HL-60 (cell line): ENCODE measurements around the gene LZTFL1.

Experiments used
- DNase-seq, 2 experiments: peaks; one replicate each; pipeline ENCODE4 v3.0.0-alpha.2; 2010 to 2020; ENCODE audit warnings: low read depth in 1 of 2, low spot score in 1 of 2
- H3K27ac ChIP-seq: fragments of 250-450 bp; sonication (Bioruptor Pico); replicated peaks from 2 replicates; pipeline ENCODE4 v1.5.1; 2020; ENCODE audit warnings: mild to moderate bottlenecking, moderate library complexity
- H3K27me3 ChIP-seq: fragments of 250-450 bp; sonication (Bioruptor Pico); 2 replicates; pipeline ENCODE4 v1.5.1; 2021; ENCODE audit warnings: mild to moderate bottlenecking, moderate library complexity; ENCODE audit not compliant: insufficient read depth, poor library complexity, severe bottlenecking
- H3K4me3 ChIP-seq: replicated peaks from 2 replicates; pipeline ENCODE4 v1.5.1; 2011; ENCODE audit warnings: mild to moderate bottlenecking, control low read depth, low read length; ENCODE audit not compliant: insufficient read depth
- CTCF ChIP-seq: IDR thresholded peaks from one replicate; pipeline ENCODE4 v1.5.1; 2011; ENCODE audit warnings: low read length, control low read depth, inconsistent platforms; ENCODE audit not compliant: insufficient read depth
- GABPA ChIP-seq: IDR thresholded peaks from 2 replicates; pipeline ENCODE4 v1.6.1; 2012; ENCODE audit warnings: low read depth
- POLR2AphosphoS5 ChIP-seq: IDR thresholded peaks from 2 replicates; pipeline ENCODE4 v1.6.1; 2012; ENCODE audit warnings: low read depth
- REST ChIP-seq: IDR thresholded peaks from 2 replicates; pipeline ENCODE4 v1.6.1; 2012; ENCODE audit warnings: low read depth; ENCODE audit not compliant: insufficient replicate concordance
- SPI1 ChIP-seq: IDR thresholded peaks from 2 replicates; pipeline ENCODE4 v1.6.1; 2012; ENCODE audit warnings: low read depth, mild to moderate bottlenecking, borderline replicate concordance

The LZTFL1 gene

GRCh38 chr3:45782381-45782780 lies 59.5 kb downstream of the LZTFL1 start:
- no peak for DNase-seq
- TF ChIP-seq CTCF, result no peak
- no peak for TF ChIP-seq SPI1
- Histone ChIP-seq H3K27ac (no peak overlapping the region), H3K4me3 (no peak overlapping the region), H3K27me3 (peaks cover 2% of the 10 kb centered on the region)

GRCh38 chr3:45781841-45782240 lies 60.1 kb downstream of the LZTFL1 start:
- H3K4me3 ChIP-seq, result no peak overlapping the region
- TF ChIP-seq SPI1 (no peak), GABPA (no peak), REST (no peak), CTCF (no peak), POLR2AphosphoS5 (no peak)
- DNase-seq, result no peak
- H3K27me3 ChIP-seq, result peaks cover 2% of the 10 kb centered on the region
- H3K27ac ChIP-seq, result no peak overlapping the region

GRCh38 chr3:45781271-45781670 lies 60.6 kb downstream of the LZTFL1 start:
- Histone ChIP-seq H3K4me3 (no peak overlapping the region), H3K27ac (no peak overlapping the region), H3K27me3 (peaks cover 2% of the 10 kb centered on the region)
- TF ChIP-seq SPI1 (no peak), GABPA (no peak), POLR2AphosphoS5 (no peak), REST (no peak)
- DNase-seq, result no peak

DNA sequence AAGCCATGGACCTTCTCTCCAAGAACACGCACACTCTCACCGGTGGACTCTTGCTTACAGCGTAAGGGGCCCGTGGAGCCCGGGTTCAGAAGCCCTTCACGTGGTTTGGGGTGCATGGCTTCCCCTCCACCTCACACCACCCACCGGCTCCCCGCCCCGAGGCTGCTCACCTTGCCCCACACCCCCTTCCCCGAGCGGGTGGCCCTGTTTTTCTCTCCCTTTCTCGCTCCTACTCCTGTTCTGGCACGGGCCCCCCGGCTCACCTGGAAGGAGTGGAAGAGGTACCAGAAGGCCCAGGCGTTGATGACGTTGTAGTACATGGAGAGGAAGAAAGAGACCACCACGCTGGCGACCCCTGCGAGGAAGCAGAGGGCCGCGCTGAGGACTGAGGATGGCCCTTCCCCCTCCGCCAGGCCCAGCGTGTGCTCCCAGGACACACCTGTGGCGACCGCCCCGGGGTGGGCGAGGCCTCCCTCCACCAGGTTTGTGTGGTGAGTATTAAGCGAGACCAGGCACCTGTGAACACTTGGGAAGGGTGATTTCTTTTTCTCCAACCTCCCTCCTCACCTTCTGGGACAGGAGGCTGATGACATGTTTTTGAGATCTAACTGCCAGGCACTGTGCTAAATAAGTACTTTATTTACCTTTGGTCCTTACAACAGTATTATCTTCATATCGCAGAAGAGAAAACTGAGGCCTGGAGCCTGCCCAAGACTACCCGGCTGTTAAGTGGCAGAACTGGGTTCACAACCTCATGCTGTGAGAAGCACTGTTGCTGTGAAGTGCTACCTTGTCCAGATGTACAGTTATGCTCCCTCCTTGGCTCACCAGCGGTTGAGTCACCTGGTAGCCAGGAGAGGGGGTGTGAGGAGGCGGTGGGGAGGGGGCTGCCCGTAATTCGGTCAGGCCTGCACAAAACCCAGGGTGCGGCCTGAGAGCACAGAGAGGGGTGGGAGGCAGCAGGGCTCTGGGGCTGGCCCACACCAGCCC lies 61.9 kb downstream of the LZTFL1 start:
- no peak overlapping the region for H3K27ac ChIP-seq
- no peak overlapping the region for H3K4me3 ChIP-seq
- TF ChIP-seq GABPA, result no peak
- TF ChIP-seq SPI1, result no peak
- TF ChIP-seq REST, result no peak
- no peak for TF ChIP-seq POLR2AphosphoS5
- no peak for TF ChIP-seq CTCF
- peaks cover 2% of the 10 kb centered on the region for H3K27me3 ChIP-seq
- DNase-seq, result no peak
